Stimulated activated CD4-positive, alpha-beta T cell treated with anti-CD3 and anti-CD28 coated beads, Interleukin-1b, Interleukin-23, amount 100 ng/mL, for 1 hour (primary cell): ENCODE results near the gene WASHC2C.
"Not testable (repeated sequence)": the region's sequence is repeated elsewhere in the genome, so short reads cannot be mapped to it uniquely, and the experiment has no call there.

ENCODE experiments used
- DNase-seq, 2 donors: peaks; one replicate each; pipeline ENCODE4 v3.0.0-alpha.2; 2020; ENCODE audit warnings: low read depth in 2 of 2

The WASHC2C gene

DNA sequence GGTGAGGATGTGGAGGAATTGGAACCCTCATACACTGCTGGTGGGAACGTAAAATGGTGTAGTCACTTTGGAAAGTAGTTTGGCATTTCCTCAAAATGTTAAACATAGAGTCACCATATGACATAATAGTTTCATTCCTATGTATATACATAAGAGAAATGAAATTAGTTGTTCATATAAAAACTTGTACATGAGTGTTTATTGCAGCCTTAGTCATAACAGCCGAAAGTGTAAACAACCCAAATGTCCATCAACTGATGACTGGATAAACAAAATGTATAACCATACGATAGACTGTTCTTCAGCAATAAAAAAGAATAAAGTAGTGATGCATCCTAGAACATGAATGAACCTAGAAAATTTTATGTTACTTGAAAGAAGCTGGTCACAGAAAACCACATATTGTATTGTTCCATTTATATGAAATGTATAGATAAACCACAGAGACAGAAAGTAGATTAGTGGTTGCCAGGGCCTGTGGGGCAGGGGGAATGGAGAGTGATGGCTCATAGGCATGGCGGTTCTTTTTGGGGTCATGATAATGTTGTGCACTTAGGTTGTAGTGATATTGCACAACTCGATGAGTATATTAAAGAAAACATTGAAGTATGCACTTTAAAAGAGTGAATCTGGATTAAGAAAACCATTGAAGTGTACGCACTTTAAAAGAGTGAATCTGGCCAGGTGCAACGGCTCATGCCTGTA is 44.8 kb downstream of the WASHC2C start:
- DNase-seq: not testable (repeated sequence)

DNA sequence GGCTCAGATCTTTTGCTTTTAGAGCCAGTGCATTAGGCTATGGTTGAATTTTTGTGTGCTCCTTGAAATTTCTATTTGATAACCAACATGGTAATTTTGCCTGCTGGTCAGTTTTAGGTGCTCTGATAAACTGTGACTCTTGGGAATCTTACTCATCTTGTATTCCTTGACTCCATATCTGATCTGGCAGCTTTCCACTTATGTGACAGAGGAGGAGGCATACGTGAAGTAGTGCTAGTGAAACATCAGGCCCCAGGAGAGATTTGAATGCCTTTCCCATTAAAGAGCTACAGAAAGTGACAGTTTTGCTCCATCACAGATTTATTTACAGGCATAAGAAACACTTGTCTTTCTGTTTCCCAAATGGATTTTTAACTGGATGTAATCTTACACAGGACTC is 59.2 kb downstream of the WASHC2C start:
- DNase-seq: not testable (repeated sequence)

DNA sequence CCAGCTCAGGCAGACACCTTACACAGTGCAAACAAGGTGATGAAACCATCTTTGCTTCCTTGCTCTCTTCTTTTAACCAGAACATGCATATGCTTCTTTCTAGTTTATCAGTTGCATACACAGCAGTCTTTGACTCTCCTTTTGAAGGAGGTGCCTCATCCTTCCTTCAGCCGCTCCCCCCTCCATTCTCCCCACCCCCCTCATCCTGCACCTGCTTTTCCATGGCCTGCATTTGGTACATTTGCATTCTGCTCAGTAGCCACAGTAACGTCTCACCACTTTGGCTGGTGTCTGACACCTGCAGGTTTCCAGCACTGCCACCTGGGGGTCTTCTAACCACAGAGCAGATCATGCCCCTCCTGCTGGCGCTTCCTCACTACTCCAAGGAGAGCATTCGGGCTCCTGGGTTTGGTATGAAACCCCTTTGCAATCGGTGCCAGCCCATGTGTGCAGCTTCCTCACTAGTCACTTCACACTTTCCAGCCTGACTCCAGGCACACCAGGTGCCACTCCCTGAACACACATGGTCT is 60.2 kb downstream of the WASHC2C start:
- not testable (repeated sequence) for DNase-seq

DNA sequence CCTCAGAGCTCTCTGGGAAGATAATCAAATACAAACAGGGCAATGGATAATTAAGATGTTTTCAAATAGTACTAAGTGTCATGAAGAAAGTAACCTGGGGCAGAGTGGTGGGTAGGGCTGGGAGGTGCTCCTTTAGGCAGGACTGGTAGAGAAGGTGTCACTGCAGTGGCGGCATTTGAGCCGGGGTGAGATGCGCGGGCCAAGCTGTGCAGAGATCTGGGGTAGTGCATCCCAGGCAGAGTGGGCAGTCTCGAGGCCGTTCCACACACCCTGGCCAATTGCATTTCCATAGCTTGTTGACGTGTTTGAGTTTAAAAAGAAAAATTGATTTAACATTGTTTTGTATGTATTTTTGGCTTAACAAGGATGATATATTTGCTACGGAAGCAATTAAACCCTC is 62.9 kb downstream of the WASHC2C start:
- not testable (repeated sequence) for DNase-seq

GRCh38 chr10:45790694-45791426 is 63.8 kb downstream of the WASHC2C start:
- DNase-seq: not testable (repeated sequence)

DNA sequence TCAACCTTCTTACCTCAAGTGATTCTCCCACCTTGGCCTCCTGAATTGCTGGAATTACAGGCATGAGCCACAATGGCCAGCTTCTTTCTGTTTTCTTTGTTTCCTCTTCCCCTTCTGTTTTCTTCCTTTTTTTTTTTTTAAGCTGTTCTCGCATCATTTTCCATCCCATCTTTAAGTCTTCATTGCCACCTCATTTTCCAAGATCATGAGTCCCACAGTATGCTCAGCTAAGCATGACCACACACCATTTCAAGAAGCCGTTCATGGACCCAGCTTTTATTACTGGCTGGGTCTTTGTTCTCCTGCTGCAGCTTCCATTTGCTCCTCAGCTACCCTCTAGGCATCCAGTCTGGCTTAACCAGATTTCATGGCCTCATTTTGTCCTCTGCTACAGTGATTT is 67.7 kb downstream of the WASHC2C start:
- DNase-seq: not testable (repeated sequence)

GRCh38 chr10:45803060-45804010 is 76.3 kb downstream of the WASHC2C start:
- DNase-seq: not testable (repeated sequence)

- not testable (repeated sequence) for DNase-seq
Observed at GRCh38 chr10:45804996-45805395, 77.9 kb downstream of the WASHC2C start.

GRCh38 chr10:45809837-45810236 is 82.8 kb downstream of the WASHC2C start:
- DNase-seq: no peak

- no peak for DNase-seq
Observed at GRCh38 chr10:45811075-45811474, 84.0 kb downstream of the WASHC2C start.

DNA sequence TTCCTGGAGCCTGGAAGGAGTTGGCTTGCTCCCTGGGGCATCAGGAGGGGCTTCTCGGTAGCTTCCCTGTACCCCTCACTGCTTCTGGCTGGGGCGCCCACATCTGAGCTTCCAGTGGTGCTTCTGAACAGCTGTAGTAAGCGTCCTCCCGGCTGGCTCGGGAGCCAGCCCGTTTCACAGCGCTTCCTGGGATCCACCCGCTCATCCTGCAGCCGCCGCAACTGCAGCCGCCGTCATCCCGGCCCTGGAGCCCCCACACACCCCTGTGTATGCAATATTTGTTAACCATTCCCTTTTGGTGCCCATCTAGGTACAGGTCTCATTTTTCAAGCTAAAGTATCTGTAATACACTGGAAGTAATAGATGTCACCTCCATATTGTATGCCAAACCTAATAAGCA is 85.9 kb downstream of the WASHC2C start:
- not testable (repeated sequence) for DNase-seq

DNA sequence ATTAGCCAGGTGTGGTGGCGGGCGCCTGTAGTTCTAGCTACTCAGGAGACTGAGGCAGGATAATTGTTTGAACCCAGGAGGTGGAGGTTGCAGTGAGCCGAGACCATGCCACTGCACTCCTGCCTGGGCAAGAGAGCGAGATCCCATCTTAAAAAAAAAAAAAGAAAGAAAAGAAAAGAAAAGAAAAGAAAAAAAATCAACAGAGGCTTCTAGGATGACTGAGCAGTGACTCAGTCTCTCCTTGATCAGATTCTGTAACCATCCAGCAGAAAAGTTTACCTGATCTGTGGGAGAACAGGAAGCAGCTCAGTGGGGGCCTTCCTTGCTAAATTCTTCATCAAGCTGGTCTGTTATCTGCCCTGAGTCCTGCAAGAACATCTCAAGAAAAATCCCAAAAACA is 87.1 kb downstream of the WASHC2C start:
- DNase-seq: not testable (repeated sequence)

DNA sequence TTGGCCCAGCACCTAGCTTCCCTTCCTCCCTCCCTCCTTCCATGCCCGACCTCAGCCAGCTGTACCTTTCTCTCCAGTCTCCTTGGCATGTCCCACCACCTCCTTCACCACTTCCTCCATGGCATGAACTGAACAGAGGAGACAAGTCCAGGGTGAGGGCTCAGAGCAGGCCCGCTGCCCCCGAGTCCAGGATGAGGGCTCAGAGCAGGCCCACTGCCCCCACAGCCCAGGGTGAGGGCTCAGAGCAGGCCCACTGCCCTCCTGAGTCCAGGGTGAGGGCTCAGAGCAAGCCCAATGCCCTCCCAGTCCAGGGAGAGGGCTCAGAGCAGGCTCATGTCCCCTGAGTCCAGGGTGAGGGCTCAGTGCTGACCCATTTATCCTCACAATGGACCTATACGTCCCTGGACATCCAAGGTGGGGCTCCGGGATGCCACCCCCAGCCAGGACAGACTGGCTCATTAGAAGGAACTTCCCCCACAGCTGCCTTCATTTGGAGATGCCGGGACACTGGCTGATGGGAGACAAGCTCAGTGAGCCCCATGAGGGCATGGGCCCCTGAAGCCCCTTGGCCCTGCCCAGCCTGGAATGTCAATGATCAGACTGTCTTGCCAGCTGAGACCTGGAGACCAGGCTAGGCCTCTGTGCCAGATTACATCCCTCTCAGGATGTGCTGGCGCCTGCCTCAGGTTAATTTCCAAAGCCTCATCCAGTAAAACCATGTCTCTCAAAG is 90.2 kb downstream of the WASHC2C start:
- no peak for DNase-seq

DNA sequence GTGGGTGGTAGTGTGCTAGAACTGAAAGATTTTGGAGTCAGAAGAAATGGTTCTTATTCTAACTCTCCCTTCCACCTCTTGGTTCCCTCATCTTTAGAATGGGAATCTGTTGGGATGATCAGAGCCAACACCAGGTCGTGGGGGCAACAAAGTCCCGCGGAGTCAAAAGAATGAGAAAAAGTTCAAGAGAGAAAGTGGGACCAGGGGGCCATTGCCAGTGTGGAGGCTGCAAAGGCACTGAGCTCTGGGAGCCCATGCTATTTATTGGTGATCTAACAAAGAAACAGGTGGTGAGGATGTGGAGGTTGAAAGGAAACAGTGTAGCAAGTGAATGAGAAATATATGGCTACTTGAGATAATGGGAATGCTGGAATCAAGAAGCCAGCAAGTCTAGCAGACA is 90.8 kb downstream of the WASHC2C start:
- DNase-seq: no peak

DNA sequence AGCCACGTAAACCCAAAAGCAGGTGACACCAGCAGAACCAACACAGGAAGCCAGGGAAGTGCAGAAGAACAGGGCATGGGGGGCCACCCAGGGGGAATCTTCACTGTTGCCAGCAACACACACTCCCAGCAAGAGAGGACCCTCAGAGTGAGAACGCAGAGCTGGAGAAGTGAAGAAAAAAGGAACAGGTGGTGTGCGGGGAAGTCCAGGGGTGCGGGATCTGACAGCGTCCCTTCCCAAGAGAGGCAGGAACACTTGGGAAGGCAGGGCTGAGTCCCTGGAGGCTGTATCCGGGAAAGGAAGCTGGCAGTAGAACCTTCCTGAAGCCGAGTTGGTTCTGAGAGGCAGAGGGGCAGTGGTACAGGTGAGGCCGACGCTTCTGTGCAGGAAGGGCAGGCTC is 92.5 kb downstream of the WASHC2C start:
- no peak for DNase-seq

DNA sequence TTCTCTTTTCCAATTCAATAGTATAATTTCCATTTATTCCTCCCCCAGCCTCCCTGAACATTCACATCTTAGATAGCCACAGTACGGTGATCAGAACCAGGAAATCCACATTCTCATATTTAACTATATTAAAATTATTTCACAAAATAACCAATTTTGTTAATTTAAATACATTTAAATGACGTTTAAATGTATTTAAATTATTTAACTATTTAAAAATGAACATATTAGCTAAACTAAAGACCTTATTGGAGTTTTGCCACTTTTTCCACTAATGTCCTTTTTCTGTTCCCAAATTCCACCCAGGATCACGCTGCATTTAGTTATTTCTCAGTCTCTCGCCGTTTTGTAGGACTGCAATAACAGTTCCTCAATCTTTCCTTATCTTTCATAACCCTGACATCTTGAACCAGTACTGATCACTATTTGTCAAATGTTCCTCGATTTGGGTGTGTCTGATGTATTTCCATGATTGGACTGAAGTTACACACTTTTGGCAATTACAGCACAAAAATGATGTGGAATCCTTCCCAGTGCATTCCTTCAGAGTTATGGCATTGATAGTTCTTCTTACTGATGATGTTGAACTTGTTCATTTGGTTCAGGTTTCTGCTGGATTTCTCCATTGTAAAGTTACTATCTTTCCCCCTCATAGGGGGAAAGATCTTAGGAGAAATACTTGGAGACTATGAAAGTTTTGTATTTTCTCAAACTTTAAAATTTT is 93.2 kb downstream of the WASHC2C start:
- not testable (repeated sequence) for DNase-seq

DNA sequence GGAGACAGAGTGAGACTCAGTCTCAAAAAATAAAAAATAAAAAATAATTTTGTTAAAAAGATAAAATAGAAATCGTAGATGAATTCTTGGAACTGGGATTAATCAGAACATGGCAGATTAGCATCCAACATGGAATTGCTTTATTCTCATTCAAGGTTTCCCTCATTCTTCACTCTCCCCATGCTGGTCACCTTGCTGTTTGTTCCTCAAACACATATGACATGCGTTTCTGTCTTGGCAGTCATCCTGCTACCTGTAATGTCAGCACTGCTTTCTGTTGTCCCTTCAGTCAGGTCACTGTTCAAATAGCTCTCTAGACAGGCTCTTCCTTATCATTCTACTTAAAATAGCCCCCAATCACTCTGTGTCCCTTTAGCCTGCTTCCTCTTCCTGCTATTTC is 95.9 kb downstream of the WASHC2C start:
- DNase-seq: not testable (repeated sequence)
